Measurements from ENCODE around the gene LRMDA.
"Not testable (repeated sequence)": the region's sequence is repeated elsewhere in the genome, so short reads cannot be mapped to it uniquely, and the experiment has no call there.

The LRMDA gene

GRCh38 chr10:75755528-75755927 lies 324.1 kb downstream of the LRMDA start:
- DNase-seq, result no peak

GRCh38 chr10:75761289-75761688 lies 329.9 kb downstream of the LRMDA start:
- no peak for DNase-seq

- DNase-seq, result no peak
These were observed 331.0 kb downstream of the LRMDA start for GRCh38 chr10:75762431-75762802.

GRCh38 chr10:75763652-75764051 lies 332.2 kb downstream of the LRMDA start:
- DNase-seq, result no peak

- no peak for DNase-seq
These were observed 333.8 kb downstream of the LRMDA start for GRCh38 chr10:75764974-75765788.

GRCh38 chr10:75765789-75766096 lies 334.3 kb downstream of the LRMDA start:
- no peak for DNase-seq

- DNase-seq, result no peak
These were observed 334.7 kb downstream of the LRMDA start for GRCh38 chr10:75766106-75766505.

GRCh38 chr10:75766752-75767151 lies 335.3 kb downstream of the LRMDA start:
- DNase-seq, result not testable (repeated sequence)

GRCh38 chr10:75770626-75771081 lies 339.2 kb downstream of the LRMDA start:
- DNase-seq, result no peak

- DNase-seq, result no peak
These were observed 340.2 kb downstream of the LRMDA start for GRCh38 chr10:75771606-75772005.

- DNase-seq, result no peak
These were observed 340.9 kb downstream of the LRMDA start for GRCh38 chr10:75772153-75772887.

- DNase-seq, result no peak
These were observed 341.9 kb downstream of the LRMDA start for GRCh38 chr10:75773231-75773780.

- no peak for DNase-seq
These were observed 342.7 kb downstream of the LRMDA start for GRCh38 chr10:75773813-75774782.

GRCh38 chr10:75774783-75775490 lies 343.5 kb downstream of the LRMDA start:
- no peak for DNase-seq

GRCh38 chr10:75776738-75777504 lies 345.5 kb downstream of the LRMDA start:
- DNase-seq, result no peak

- no peak for DNase-seq
These were observed 347.2 kb downstream of the LRMDA start for GRCh38 chr10:75778665-75779064.

GRCh38 chr10:75779276-75779675 lies 347.9 kb downstream of the LRMDA start:
- no peak for DNase-seq

GRCh38 chr10:75782463-75783248 lies 351.2 kb downstream of the LRMDA start:
- DNase-seq, result no peak

GRCh38 chr10:75788394-75789205 lies 357.2 kb downstream of the LRMDA start:
- no peak for DNase-seq

- DNase-seq, result no peak
These were observed 362.4 kb downstream of the LRMDA start for GRCh38 chr10:75793848-75794247.

Measured in NK-92 treated with Interleukin-12 subunit alpha and Interleukin-12 subunit beta, amount 100 ng/mL, for 24 hours (cell line).